Umbilical cord (tissue), 2 donors: ENCODE measurements around the gene FGD5. TPM values are rescaled to one million over a fixed set of nuclear protein-coding genes. Genes with fewer than 3 reads are reported as not detected.

ENCODE experiments used
- DNase-seq: peaks from one replicate; pipeline ENCODE4 v3.0.0-alpha.2; 2015; ENCODE audit warnings: low spot score
- total RNA-seq: library from RNA; depleted of rRNA; stranded (reverse); fragments of >200 nt; gene quantifications from one replicate; pipeline ENCODE4 v1.2.3, GENCODE V29; 2014; ENCODE audit warnings: low replicate concordance; ENCODE audit not compliant: insufficient read depth

FGD5 gene, protein sequence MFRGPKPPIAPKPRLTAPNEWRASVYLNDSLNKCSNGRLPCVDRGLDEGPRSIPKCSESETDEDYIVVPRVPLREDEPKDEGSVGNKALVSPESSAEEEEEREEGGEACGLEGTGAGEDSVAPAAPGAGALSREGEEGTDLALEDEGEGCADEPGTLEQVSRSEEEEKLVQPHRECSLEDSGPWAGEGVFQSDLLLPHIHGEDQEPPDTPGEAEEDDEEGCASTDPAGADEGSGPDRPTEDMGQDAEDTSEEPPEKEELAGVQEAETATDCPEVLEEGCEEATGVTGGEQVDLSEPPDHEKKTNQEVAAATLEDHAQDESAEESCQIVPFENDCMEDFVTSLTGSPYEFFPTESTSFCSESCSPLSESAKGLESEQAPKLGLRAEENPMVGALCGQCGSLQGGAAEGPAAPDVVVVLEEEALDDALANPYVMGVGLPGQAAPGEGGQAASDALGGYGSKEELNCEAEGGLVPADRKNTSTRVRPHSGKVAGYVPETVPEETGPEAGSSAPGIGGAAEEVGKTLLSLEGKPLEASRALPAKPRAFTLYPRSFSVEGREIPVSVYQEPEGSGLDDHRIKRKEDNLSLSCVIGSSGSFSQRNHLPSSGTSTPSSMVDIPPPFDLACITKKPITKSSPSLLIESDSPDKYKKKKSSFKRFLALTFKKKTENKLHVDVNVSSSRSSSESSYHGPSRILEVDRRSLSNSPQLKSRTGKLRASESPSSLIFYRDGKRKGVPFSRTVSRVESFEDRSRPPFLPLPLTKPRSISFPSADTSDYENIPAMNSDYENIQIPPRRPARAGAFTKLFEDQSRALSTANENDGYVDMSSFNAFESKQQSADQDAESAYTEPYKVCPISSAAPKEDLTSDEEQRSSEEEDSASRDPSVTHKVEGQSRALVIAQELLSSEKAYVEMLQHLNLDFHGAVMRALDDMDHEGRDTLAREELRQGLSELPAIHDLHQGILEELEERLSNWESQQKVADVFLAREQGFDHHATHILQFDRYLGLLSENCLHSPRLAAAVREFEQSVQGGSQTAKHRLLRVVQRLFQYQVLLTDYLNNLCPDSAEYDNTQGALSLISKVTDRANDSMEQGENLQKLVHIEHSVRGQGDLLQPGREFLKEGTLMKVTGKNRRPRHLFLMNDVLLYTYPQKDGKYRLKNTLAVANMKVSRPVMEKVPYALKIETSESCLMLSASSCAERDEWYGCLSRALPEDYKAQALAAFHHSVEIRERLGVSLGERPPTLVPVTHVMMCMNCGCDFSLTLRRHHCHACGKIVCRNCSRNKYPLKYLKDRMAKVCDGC (N-terminal part only)
- 10.1 TPM for total RNA-seq

DNA sequence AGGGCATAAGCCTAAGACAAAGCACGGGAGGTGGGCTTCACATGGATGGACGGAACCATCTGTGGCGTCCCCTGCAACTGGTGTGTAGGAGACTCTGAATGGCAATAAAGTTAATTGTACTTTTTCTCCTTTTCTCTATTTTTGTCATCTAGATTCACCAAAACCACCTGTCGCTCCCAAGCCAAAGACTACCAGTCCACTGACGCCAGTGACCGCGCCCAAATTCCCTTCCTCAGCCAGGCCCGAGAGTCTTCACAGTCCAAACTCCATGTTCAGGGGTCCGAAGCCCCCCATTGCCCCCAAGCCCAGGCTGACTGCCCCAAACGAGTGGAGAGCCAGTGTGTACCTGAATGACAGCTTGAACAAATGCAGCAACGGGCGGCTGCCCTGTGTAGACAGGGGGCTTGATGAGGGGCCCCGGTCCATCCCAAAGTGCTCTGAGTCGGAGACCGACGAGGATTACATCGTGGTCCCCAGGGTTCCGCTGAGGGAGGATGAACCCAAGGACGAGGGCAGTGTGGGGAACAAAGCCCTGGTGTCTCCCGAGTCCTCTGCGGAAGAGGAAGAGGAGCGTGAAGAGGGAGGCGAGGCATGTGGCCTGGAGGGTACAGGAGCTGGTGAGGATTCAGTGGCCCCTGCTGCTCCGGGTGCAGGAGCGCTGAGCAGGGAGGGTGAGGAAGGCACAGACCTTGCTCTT lies at the start of gene FGD5:
Gene FGD5, plus strand, starts transcription at position 159 of the 697 bp plus-strand sequence. Its CDS starts 110 bp downstream, at position 269.
- DNase-seq, result no peak

DNA sequence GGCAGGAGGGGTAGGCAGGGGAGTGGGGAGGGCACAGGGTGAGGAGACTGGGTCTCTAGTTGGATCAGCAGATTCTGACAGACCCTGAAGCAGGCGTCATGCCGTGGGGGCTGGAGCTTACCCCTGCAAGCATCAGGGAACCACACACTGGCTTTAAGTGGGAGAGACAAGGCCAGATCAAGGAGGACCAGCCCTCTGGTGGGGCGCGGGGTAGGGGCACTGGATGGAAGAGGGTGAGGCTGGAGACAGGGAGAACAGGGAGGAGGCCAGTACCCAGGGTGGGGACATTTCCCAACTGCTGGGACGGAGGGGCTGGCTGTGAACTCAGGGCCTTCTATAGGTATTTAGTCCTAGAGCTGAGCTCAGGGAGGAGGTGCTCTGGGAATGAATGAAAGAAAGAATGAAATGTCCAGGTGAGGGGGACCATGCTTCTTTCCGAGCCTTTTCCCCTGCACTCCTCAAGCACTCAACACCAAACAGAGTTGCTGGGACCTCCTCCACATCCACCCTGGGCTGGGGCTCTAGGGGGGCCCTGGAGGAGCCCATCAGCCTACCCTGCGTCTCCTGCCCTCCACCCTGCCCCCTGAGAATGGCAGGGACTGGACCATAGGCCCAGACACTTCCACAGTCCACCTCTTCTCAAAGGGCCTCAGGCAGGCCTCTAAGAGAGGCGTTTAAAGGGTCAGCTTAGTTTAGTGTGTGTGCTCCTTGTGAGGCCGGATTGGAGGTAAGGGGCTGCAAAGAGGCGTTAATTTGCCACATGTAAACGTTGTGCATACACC lies 49.0 kb upstream of the FGD5 start:
- DNase-seq, result no peak

DNA sequence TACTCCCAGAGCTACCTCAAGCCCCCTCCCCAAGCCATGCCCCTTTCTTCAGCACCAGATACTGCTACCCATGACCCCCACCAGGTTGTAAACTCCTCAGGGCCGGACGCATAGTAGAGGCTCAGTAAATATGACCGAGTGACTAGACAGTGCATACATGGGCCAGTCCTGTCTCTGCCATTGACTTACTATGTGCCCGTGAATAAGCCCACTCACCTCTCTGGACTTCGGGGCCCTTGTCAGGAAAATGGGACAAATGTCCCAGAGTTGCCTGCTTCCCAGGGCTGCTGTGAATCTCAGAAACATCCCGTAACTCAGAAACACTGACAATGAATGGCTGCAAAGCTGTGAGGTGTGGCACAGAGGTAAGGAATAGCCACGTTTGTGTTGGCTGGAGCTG lies 48.2 kb upstream of the FGD5 start:
- DNase-seq, result no peak

DNA sequence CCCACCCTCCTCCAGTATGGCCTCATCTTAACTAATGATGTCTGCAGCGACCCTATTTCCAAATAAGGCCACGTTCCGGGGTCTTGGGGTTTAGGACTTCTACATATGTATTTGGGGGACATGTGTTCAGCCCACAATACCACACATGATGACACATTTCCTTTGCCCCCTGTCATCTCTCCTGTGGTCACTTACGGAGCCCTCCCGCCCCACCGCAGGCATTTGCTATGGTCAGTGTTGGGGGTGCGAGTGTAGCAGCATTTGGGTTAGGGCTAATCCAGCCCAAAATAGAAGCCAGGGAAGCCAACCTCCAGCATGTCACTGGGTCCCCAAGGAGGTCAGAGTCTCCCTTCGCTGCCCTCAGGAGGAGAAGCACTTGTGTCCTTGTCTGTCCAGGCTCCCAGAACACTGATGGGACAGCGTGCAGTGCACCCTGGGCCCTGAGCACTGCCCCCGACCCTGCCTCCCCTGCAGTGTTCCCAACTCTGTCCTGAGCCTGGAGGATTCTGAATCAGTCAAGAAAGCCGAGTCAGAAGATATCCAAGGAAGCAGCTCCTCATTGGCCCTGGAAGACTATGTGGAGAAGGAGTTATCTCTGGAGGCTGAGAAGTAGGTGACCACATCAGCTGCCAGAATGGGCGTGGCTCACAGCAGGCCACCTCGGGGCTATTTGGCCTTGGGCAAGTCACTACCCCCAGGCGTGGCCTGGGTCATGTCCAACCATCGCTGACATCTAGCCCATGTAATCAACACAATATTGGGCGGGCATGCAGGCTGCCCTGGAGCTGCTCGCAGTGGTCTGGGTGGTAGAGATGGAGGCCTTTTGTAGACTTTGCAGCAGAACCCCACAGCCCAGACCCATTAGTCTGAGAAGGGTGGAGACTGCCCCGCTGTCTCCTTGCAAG lies 46.9 kb upstream of the FGD5 start:
- DNase-seq, result no peak

DNA sequence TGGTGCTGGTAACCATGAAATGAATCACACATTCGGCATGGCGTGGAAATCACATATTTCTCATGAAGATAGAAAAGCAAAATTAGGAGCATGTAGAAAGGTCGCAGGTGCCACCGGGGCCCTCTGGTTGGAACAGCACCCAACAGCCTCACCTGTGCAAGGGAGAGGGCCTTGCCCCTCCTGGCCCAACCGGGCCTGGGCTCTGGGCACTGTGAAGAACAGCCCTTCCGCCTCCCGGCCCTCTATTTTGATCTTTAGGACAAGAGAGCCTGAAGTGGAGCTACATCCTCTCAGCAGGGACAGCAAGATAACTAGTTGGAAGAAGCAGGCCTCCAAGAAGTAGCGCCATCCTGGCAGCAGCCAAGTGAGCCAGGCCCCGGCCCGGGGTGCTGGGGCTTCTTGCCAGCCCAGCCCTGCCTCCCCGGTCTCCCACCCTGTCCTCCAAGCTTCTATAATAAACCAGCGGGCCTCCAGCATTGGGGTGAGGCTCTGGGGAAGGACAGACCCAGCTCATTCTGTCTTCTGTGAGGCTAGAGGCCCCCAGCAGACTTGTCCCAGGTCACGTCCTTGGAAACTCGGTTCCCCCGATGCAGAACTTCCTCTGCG lies 46.1 kb upstream of the FGD5 start:
- DNase-seq, result no peak

DNA sequence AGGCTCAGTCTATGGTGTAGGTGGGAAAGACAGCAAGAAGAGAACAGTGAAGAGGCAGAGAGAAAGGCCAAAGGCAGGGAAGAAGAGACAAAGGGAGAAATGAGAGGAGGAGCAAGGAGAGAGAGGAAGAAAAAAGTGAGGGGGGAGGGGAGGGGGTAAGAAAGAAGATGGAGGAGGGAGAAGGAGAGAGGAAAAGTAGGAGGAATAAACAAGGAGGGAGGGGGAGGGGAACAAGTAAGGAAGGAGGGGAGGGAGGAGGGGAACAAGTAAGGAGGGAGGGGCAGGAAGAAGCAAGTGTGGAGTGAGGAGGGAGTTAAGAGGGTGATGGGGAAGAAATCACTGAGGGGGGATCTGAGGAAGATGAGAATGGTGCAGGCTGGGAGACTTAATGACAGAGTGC lies 45.5 kb upstream of the FGD5 start:
- no peak for DNase-seq

DNA sequence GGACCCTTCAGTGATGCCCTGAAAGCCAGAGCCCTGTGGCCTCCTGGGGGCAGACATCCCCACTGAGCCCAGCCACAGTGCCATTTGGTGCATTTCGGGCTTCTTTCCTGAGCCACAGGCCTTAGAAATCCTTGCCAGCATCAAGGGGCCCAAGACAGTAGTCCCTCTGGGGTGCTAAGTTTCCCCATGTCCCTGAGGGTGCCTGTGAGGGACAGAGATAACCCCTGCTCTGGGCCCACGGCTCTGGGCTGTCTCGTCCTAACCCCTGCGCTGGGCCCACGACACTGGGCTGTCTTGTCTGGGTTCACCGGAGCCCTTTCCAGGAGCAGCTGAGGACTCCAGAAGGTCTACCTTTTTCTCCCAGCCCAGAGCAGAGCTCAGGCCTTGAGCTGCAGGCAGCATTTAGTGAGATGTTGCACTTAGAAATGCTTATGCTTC lies 45.1 kb upstream of the FGD5 start:
- no peak for DNase-seq

DNA sequence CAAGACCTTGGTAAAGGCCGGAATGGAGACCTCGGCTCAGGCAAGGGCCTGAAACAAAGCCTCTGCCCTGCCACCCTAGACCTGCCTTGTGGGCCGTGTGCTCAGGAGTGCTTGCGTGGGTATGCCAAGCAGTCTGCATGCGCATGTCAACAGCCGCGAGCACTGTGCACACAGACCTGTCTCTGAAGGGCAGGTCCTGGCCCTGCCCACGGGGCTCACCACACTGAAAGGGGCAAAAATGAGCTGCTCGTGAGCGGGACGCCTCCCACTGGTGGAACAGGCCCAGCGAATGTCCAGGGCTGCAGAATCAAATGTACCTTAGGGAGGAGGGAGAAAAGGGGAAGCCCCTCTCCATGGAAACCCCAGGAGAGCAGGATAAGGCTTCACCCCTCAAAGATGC lies 44.3 kb upstream of the FGD5 start:
- no peak for DNase-seq

DNA sequence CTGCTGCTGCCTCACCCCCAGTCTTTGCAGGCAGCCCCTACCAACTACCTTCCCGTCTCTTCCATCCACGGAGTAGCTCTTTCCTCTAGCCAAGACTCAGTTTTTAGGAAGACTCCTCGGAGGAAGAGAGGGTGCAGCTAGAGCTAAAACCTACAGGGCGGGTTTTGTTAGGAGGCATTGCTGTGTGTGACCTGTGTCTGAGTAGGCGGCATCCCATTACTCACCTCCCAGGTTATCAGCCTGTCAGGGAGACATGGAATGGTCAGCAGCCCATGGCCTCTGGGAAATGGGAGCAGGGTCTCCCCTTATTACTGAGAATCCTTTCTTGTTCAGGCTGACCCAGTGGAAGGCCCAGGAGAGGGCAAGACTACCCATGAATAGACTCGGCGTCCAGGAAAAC lies 43.8 kb upstream of the FGD5 start:
- no peak for DNase-seq

DNA sequence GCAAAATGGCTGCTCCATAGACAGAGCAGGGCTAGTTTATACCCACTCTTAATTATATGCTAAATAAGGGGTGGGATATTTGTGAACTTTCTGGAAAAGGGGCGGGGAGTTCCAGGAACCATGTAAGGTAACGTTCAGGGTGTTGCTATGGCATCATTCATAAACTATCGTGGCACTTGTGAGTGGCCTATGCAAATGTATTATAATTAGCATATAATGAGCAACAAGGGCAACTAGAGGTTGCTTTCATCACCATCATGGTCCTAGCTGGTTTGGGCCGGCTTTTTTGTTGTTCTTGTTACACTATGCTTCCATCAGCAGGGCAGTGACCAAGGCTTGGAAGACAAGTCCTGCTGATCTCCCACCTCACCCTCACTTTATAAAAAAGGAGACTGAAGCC lies 43.2 kb upstream of the FGD5 start:
- DNase-seq, result no peak

DNA sequence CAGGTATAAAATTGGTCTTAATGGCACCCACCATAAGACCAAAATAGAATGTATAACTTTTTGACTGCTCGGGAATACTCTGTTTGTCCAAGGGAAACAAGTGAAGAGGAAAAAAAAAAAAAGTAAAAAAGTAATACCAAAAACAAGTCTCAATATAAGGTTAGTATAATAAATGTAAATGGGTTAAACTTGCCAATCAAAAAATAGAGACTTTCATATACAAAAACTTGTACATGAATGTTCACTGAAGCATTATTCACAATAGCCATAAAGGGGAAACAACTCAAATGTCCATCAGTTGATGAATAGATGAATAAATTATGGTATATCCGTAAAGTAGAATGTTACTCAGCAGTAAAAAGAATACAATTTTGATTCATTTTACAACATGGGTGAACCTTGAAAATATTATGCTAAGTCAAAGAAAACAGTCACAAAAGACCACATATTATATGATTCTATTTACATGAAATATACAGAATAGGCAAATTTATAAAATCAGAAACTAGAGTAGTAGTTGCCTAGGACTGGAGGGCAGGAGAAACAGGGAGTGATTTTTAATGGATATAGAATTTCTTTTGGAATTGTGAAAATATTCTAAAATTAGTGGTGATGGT lies 39.6 kb upstream of the FGD5 start:
- no peak for DNase-seq

DNA sequence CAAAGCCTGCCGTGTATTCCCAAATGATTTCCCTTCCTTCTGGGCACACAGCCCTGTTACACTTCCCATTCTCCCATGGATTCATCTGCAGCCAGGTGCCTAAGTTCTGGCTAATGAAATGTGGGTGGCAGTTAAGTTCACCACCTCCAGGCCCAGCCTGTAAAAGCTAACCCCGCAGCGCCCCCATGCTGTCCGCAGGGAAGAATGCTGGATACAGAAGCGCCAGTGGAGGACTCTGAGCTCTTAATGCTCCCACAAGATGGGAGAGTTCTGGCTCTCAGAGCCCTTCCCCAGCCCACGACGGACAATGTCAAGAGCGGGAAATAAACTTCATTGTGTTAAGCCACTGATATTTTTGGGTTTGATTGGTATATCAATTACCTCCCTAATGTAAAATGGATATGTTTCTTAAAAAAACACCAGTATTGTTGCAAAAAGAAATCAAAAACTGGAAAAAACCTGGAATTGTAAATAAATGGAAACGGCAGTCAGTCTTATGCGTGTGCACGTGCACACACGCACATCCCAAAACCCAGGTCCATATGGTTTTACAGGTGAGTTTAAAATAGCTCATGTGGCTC lies 37.7 kb upstream of the FGD5 start:
- DNase-seq, result peak; percentile 41

DNA sequence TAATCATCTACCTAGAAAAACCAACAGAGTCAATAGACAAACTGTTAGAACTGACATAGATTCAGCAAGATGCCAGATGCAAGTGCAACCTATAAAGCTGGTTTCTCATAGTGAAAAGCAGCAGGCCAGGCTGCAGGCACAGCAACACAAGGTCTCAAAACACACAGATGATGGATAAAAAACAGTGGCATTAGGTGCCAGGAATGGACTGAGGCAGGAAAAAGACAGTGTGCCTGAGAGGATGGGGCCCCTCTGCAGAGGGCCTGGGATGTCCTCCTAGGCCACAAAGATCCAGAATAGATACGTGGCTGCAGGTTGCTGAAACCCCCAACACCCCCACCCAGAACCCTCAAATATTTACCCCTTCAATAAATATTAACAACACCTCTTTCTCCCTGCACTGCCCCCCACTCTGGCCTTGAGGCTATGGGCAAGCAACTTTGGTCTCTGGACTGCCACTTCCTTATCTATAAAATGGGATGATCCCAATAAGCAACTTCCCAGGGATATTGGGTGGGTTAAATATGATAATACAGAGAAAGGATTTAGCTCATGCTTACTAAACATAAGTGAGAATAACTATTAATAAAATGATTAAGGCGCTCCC lies 35.2 kb upstream of the FGD5 start:
- peak; percentile 10 for DNase-seq

DNA sequence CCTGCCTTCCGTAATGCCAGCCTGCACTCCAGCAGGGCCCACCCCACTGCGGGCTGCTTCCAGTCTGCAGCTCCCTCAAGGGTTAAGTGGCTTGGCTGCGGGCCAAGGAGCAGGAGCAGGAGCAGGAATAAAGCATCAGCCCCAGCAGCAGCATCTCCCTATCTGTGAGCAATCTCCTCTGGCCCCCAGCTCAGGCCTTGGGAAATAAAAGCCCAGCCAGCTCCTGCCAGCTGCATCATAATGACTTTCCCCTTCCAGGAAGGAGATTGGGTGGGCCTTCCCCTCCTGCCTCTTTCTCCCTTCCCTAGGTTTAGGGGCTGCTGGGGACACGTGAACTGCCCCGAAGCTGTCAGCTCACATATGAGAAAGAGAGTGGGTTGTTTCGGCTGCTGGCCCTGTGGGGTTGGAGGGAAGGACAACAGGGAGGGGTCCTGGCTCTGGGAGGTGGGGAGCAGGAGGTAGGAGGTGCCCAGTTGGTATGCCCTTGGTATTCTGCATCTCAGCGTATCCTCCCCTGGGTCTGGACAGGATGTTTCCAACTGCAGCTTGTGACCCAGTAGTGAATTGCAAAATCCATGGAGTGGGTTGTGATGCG lies 34.6 kb upstream of the FGD5 start:
- peak; percentile 71 for DNase-seq

DNA sequence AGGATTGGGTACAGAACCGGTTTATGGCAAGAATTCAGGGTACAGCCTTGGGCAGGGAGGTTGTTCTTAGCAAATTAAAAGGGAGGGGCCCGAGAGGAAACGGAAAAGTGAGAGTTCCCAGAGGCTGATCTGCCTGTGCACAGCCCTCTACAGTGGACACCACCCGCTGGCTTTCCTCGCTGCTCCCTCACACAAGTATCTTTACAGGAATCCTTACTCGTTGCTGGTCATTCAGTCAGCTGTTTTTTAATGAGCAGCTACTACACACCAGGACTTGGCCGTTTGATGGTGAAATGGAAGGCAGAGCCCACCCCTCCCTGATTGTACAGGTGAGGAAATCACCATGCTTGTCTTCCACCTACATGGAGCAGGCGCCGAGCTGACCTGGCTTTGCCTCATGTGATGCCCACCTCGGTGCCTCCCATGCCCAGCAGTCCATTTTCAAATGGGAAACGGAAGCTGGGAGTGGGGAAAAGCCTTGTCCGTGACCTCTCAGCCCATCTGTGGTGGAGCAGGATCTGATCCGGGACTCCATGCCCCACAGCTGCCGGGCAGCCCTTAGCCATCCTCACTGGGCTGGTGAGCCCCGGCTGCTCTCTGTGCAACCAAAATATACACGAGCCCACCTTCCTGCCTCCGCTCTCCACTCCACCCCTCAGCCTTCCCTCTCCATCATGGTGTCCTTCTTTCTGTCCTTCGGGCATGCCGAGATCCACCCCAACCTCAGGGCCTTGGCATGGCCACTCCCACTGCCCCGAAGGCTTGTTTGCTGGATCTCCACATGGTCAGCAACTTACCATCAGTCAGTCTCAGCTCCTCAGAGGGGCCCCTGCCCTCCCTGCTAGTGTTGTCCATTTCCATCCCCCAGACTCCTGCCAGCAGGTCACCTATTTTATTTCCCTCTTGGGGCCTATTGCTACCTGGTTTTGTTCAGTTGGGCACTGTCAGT lies 33.3 kb upstream of the FGD5 start:
- DNase-seq, result no peak

DNA sequence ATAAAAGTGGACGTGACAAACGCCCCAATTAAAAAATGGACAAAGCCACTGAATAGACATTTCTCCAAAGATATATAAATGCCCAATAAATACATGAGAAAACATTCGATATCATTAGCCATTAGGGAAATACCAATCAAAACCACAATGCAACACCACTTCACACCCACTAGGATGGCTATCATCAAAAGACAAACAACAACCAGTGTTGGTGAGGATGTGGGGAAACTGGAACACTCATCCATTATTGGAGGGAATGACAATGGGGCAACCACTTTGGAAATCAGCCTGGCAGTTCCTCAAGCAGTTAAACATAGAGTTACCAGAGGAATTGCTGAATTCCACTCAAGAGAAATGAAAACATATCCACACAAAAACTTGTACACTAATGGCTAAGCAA lies 32.4 kb upstream of the FGD5 start:
- DNase-seq, result no peak
